ENCODE data around the gene KRT222. TPM values are rescaled to one million over a fixed set of nuclear protein-coding genes. Genes with fewer than 3 reads are reported as not detected.

KRT222 gene
- total RNA-seq, 1 donor from 2014 or later: 2.4 TPM

DNA sequence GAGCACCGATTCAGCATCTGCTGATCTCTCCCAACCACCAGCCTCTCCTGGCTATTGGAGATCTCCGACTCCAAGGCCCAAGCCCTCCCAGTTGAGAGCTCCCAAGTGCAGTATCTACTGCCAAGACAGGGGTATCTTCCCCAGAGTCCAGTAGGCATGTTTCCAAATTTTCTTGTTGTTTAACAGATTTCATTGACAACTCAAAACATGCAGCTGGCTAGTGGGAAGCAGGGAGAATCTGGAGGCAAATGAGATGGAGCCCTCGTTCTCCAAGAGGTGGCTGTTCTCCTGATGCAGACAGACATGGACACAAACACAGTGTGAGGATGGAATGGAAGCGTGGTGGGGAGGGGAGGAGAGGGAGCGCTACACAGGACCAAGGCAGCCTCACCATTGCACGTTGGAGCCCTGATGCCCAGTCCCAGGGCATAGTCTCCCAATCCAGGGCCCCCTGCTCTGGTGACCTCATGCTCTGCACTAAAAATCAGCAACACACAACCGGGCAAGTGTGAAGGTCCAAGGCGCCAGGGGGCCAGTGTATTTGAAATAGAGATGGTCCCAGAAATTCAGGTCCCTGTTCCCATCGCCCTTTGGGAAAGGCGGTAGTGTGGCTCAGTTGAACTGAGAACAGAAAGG is 49.0 kb downstream of the KRT222 start:
- DNase-seq (ENCODE audit: low spot score) (no peak), ATAC-seq (no peak)

GRCh38 chr17:40615068-40615840 is 49.7 kb downstream of the KRT222 start:
- ATAC-seq: peak; percentile 85
- peak; percentile 74 for DNase-seq (ENCODE audit: low spot score)

- no peak for DNase-seq (ENCODE audit: low spot score)
- no peak for ATAC-seq
These were observed 50.4 kb downstream of the KRT222 start for GRCh38 chr17:40614431-40615067.

DNA sequence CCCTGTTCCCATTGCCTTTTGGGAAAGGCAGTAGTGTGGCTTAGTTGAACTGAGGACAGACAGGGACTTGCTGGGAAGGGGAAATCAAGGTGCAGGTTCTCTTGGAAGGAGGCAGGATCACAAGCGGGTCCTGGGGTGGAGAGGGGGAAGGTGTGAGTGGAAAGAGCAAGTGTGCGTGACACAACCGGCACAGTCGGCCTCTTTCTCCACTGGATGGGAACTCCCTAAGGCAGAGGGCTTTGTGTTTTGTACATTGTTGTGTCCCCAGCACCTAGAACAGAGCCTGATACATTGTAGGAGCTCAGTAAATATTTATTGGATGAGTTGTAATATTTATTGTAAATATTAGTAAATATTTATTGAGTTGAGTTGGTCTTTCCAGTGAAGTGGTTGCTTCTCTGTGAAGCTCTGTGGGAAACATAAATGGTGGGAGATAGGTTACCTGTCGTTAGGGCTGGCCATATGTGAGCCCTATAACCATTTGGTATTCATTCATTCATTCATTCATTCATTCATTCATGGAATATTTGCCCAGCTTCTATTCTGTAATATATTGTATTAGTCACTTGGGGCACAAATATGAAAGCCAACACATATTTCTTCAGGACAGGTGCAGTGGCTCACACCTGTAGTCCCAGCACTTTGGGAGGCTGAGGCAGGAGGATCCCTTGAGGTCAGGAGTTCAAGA is 51.4 kb downstream of the KRT222 start:
- DNase-seq (ENCODE audit: low spot score) (no peak), ATAC-seq (no peak)

GRCh38 chr17:40612599-40613244 is 52.3 kb downstream of the KRT222 start:
- no peak for DNase-seq (ENCODE audit: low spot score)
- no peak for ATAC-seq

- ATAC-seq (no peak), DNase-seq (ENCODE audit: low spot score) (no peak)
These were observed 53.0 kb downstream of the KRT222 start for GRCh38 chr17:40611840-40612474.

DNA sequence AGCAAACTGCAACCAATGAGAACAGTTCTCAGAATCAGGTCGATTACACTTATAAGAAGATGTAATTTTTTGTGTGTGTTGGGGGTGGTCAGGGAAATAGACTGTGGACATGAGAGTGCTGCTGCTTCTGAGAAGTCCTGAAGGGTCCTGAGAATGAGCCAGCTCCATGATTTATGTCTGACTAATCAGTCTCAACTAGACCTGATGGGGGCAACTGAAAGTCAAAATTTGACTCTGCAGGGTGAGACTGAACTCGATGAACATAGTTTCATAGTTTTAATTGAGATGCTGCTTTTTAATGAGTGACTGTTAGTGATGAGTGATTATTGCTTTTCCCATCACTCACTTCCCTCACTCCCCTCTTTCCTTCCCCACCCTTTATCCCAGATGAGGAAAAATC is 54.6 kb downstream of the KRT222 start:
- no peak for DNase-seq (ENCODE audit: low spot score)
- ATAC-seq: no peak

DNA sequence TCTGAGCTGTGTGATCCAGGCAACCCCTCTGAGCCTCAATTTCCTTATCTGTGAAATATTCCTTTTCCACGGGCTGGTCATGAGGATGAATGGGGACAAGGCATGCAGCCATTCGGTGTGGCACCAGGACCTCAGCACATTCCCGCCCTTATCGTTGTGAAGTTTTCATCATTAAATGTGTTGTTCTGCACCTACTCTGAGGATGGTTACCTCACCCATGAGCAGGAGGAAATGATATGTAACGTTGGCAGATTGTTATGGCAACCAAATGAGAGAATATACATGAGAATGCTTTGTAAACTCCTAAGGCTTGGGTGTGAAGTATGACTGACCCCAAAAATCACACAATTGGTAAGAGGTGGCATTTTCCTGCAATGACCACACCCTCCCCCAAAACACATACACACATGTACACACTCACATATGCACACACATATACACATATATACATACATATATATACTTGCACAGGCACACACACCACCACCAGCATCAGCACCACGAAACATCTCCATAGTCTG is 56.9 kb downstream of the KRT222 start:
- ATAC-seq (no peak), DNase-seq (ENCODE audit: low spot score) (no peak)

- DNase-seq (ENCODE audit: low spot score) (no peak), ATAC-seq (no peak)
These were observed 57.3 kb downstream of the KRT222 start for GRCh38 chr17:40607641-40608040.

- no peak for DNase-seq (ENCODE audit: low spot score)
- no peak for ATAC-seq
These were observed 58.2 kb downstream of the KRT222 start for GRCh38 chr17:40606548-40607353.

DNA sequence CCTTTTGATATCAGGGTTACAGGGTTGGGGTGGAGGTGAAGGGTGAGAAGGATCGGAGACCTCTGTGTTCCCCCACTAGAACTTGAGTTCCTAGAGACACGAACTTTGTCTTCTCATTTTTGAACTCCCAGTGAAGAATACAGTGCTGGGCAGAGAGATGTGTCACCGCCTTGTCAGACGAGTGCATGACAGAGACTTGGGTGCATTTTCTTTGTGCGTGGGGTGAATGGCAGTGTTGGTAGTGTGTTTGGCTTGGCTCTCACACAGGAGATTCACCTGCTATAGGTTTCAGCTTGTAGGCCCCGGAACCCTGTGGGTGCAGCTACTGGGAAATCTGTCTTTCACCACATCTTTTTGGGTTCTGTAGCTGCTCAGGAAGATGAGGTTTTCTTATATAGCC is 59.7 kb downstream of the KRT222 start:
- ATAC-seq (no peak), DNase-seq (ENCODE audit: low spot score) (no peak)

Other genes with a start within 250 kb of the KRT222 start
- gene TOP2A, start 247.3 kb downstream of the KRT222 start, total RNA-seq: 1.8 TPM
- gene IGFBP4, start 221.7 kb downstream of the KRT222 start, total RNA-seq: 501 TPM
- gene TNS4, start 163.6 kb downstream of the KRT222 start, total RNA-seq: 0.13 TPM
- 0.75 TPM for gene CCR7, start 99.7 kb downstream of the KRT222 start, total RNA-seq
- 28.3 TPM for gene SMARCE1, start 17.4 kb downstream of the KRT222 start, total RNA-seq
- gene KRT24, start 38.6 kb upstream of the KRT222 start, total RNA-seq: not detected
- not detected for gene KRT25, start 90.2 kb upstream of the KRT222 start, total RNA-seq
- not detected for gene KRT26, start 107.0 kb upstream of the KRT222 start, total RNA-seq
- not detected for gene KRT27, start 117.4 kb upstream of the KRT222 start, total RNA-seq
- not detected for gene KRT28, start 134.8 kb upstream of the KRT222 start, total RNA-seq
- gene KRT10, start 157.4 kb upstream of the KRT222 start, total RNA-seq: 12.2 TPM
- gene KRT12, start 202.0 kb upstream of the KRT222 start, total RNA-seq: not detected
- gene KRT20, start 220.1 kb upstream of the KRT222 start, total RNA-seq: 0.40 TPM